Gastrocnemius medialis (tissue), 4 donors: ENCODE results near the gene HSPA1L.

Experiments
- CTCF ChIP-seq, 5 experiments: fragments of 450-650 bp in 3 of 5; fragments of 200-600 bp in 2 of 5; sonication (generic) in 2 of 5; IDR thresholded peaks in 4 of 5; conservative IDR thresholded peaks in 1 of 5; 1 replicate in 4 of 5; 2 replicates in 1 of 5; pipeline ENCODE4 v1.5.1; 2016 to 2019; ENCODE audit warnings: antibody characterized with exemption in 5 of 5, mild to moderate bottlenecking in 3 of 5, moderate library complexity in 3 of 5
- POLR2A ChIP-seq, 2 donors: fragments of 450-650 bp; IDR thresholded peaks; one replicate each; pipeline ENCODE4 v1.6.1; 2017; ENCODE audit warnings: antibody characterized with exemption in 2 of 2, mild to moderate bottlenecking in 2 of 2, moderate library complexity in 2 of 2

GRCh38 chr6:31851485-31851832, 36.4 kb upstream of the HSPA1L start:
- TF ChIP-seq CTCF (IDR thresholded peaks at IDR 0.05 in 4 of 5, conservative IDR thresholded peaks at IDR 0.05 in 1 of 5) (no peak), POLR2A (IDR thresholded peaks at IDR 0.05) (no peak)
